Right lobe of liver (tissue), 5 donors: ENCODE results near the gene MNT. TPM values are rescaled to one million over a fixed set of nuclear protein-coding genes. Genes with fewer than 3 reads are reported as not detected.

ENCODE experiments used
- small RNA-seq, 2 experiments: library from RNA; depleted of rRNA; stranded (forward); fragments of <200 nt; gene quantifications; one replicate each; pipeline ENCODE3, GENCODE V24; 2016
- total RNA-seq, 6 experiments: library from RNA; depleted of rRNA in 2 of 6; stranded (reverse); fragments of >200 nt in 2 of 6; fragmentation: NEBNext Ultra II Directional in 3 of 6; extraction: Animal tissue kit (Norgen Biotek cat#: 25700) in 3 of 6; gene quantifications; one replicate each; pipeline versions ENCODE4 v1.1.0 to v1.2.4, GENCODE V29; 2016 to 2023
- donor health status: DM: no; HTN: no; CAD: no.
- donor health status: DM: no; HTN: no; CAD: no.
- donor health status: DM: no; HTN: yes; CAD: no.
- donor health status: DM: no; HTN: yes; CAD: no.

MNT gene
- total RNA-seq, 6 experiments from 2014 or later, result 3.3 to 12.6 (median 7.0) TPM

Small RNAs within 50 kb of the gene (small RNA-seq; reads per million reads assigned to genes)
- 0 reads per million in 2 experiments for gene AC006435.3
- gene AC006435.4, result 0 reads per million in 2 experiments

Other genes with a start within 250 kb of the MNT start
- gene SMG6, start 97.3 kb downstream of the MNT start, total RNA-seq, result 10 to 100 TPM in 1 of 6 experiments, 1 to 10 TPM in 5; 7.4 to 10.4 (median 8.9) TPM
- 10 to 100 TPM in 1 of 6 experiments, 1 to 10 TPM in 5; 2.7 to 10.9 (median 5.9) TPM for gene SRR, start 97.1 kb downstream of the MNT start, total RNA-seq
- gene TSR1, start 64.6 kb downstream of the MNT start, total RNA-seq, result 10 to 100 TPM in 5 of 6 experiments, 1 to 10 TPM in 1; 9.7 to 26.2 (median 13.1) TPM
- gene SGSM2, start 63.6 kb downstream of the MNT start, total RNA-seq, result 10 to 100 TPM in 4 of 6 experiments, 1 to 10 TPM in 2; 6.0 to 17.2 (median 13.2) TPM
- 10 to 100 TPM in 1 of 6 experiments, 1 to 10 TPM in 5; 8.4 to 12.1 (median 9.3) TPM for gene METTL16, start 110.8 kb upstream of the MNT start, total RNA-seq
- 10 to 100 TPM; 32.6 to 69.9 (median 42.2) TPM for gene PAFAH1B1, start 192.6 kb upstream of the MNT start, total RNA-seq